Bronchial epithelial cell (primary cell): ENCODE data around the gene CELF4. TPM values are rescaled to one million over a fixed set of nuclear protein-coding genes. Genes with fewer than 3 reads are reported as not detected.
"Not testable (repeated sequence)": the region's sequence is repeated elsewhere in the genome, so short reads cannot be mapped to it uniquely, and the experiment has no call there.

Experiments used
- DNase-seq: peaks from one replicate; pipeline ENCODE4 v3.0.0-alpha.2; 2010; ENCODE audit warnings: low read depth
- FAIRE-seq: peaks from 2 replicates; lab custom pipeline; 2011; peaks lifted over from hg19 to GRCh38; lab: Jason Lieb, UNC
- H3K27me3 ChIP-seq: 2 replicates; pipeline ENCODE4 v1.5.1; 2011; ENCODE audit warnings: low read length; ENCODE audit not compliant: control insufficient read depth, insufficient read depth
- H3K36me3 ChIP-seq: 2 replicates; pipeline ENCODE4 v1.5.1; 2011; ENCODE audit warnings: low read length; ENCODE audit not compliant: control insufficient read depth, insufficient read depth
- H3K4me3 ChIP-seq: 2 replicates; pipeline ENCODE4 v1.5.1; 2011; ENCODE audit warnings: mild to moderate bottlenecking, low read depth, low read length, control low read depth
- total RNA-seq: library from RNA; depleted of rRNA; stranded (reverse); fragments of >200 nt; gene quantifications from 2 replicates; pipeline ENCODE4 v1.2.1, GENCODE V29; 2014
- TF ChIP-seq, protein P1 (sequence below): IDR thresholded peaks from 2 replicates; pipeline ENCODE4 v1.5.1; 2011; ENCODE audit warnings: mild to moderate bottlenecking, moderate library complexity, low read length, control low read depth, inconsistent platforms; ENCODE audit not compliant: insufficient read depth, severe bottlenecking

CELF4 gene
- total RNA-seq, 1 donor from 2014 or later = not detected

GRCh38 chr18:37361335-37362157 is 204.1 kb downstream of the CELF4 start:
- Histone ChIP-seq H3K27me3 (peaks cover 3% of the 10 kb centered on the region), H3K36me3 (no peaks in the 10 kb centered on the region), H3K4me3 (no peak overlapping the region)
- FAIRE-seq (no peak), DNase-seq (no peak)
- TF ChIP-seq, protein P1, sequence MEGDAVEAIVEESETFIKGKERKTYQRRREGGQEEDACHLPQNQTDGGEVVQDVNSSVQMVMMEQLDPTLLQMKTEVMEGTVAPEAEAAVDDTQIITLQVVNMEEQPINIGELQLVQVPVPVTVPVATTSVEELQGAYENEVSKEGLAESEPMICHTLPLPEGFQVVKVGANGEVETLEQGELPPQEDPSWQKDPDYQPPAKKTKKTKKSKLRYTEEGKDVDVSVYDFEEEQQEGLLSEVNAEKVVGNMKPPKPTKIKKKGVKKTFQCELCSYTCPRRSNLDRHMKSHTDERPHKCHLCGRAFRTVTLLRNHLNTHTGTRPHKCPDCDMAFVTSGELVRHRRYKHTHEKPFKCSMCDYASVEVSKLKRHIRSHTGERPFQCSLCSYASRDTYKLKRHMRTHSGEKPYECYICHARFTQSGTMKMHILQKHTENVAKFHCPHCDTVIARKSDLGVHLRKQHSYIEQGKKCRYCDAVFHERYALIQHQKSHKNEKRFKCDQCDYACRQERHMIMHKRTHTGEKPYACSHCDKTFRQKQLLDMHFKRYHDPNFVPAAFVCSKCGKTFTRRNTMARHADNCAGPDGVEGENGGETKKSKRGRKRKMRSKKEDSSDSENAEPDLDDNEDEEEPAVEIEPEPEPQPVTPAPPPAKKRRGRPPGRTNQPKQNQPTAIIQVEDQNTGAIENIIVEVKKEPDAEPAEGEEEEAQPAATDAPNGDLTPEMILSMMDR = no peak

- H3K36me3 ChIP-seq, DNase-seq, H3K4me3 ChIP-seq, H3K27me3 ChIP-seq, FAIRE-seq: not testable (repeated sequence)
Observed at GRCh38 chr18:37358061-37358460, 207.5 kb downstream of the CELF4 start.

- DNase-seq (no peak), FAIRE-seq (no peak)
- Histone ChIP-seq H3K36me3 (no peaks in the 10 kb centered on the region), H3K4me3 (no peak overlapping the region), H3K27me3 (no peaks in the 10 kb centered on the region)
- TF ChIP-seq, protein P1 = no peak
Observed at GRCh38 chr18:37355772-37356171, 209.8 kb downstream of the CELF4 start.

GRCh38 chr18:37351110-37351509 is 214.5 kb downstream of the CELF4 start:
- TF ChIP-seq, protein P1 = no peak
- no peak for FAIRE-seq
- no peak for DNase-seq
- Histone ChIP-seq H3K27me3 (no peaks in the 10 kb centered on the region), H3K4me3 (no peak overlapping the region), H3K36me3 (no peaks in the 10 kb centered on the region)

DNA sequence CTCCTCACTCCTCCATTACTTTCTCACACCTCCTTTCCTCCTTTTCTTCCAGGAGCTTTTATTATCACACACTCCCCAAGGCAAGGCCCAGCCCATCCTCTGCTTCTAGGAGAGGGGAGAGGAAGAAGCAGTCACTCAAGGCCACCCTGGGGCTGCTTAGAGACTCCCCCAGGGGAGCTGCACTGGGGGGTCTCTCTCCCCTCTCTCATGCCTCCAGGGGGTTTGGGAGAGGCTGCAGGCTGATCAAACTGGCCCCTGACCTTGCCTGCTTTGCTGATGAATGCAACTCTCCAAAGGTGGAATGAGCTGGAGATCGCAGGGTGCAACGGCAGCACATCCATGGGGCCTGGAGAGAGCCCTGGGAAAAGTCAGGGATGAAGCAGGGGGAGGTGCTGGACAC is 216.9 kb downstream of the CELF4 start:
- no peak for FAIRE-seq
- no peak overlapping the region for H3K4me3 ChIP-seq
- H3K27me3 ChIP-seq = peaks cover 8% of the 10 kb centered on the region
- TF ChIP-seq, protein P1 = no peak
- no peaks in the 10 kb centered on the region for H3K36me3 ChIP-seq
- no peak for DNase-seq

DNA sequence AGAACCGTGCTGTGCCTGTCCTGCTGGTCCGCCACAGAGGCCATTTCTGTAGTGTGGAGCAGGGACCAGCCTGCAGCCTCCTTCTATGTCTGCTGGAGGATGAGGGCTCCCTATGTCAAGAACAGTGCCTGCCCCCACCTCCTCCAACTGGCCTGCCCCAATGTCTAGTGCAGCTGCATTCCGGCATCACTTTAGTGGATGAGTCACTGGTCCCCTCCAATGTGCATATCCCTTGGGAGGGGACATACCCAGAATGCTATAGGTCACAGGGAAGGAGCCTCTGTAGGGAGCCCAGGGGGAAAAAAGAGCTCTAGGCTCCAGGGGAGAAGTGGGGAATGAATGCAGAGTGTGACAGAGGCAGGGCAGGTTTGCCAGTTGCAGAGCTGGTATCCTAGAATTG is 219.6 kb downstream of the CELF4 start:
- Histone ChIP-seq H3K36me3 (no peaks in the 10 kb centered on the region), H3K27me3 (peaks cover 8% of the 10 kb centered on the region), H3K4me3 (no peak overlapping the region)
- DNase-seq (no peak), FAIRE-seq (no peak)
- TF ChIP-seq, protein P1 = no peak
